GM18526 (cell line): ENCODE results near the gene ACVR1C.

Source experiments
- POLR2A ChIP-seq: IDR thresholded peaks from 3 replicates; pipeline ENCODE4 v1.6.1; 2011; ENCODE audit not compliant: insufficient read length; ENCODE audit errors: extremely low read depth

The ACVR1C gene

GRCh38 chr2:157601807-157602206, 26.9 kb downstream of the ACVR1C start:
- TF ChIP-seq POLR2A = no peak

GRCh38 chr2:157596992-157597681, 31.5 kb downstream of the ACVR1C start:
- TF ChIP-seq POLR2A = no peak

GRCh38 chr2:157593411-157593810, 35.3 kb downstream of the ACVR1C start:
- no peak for TF ChIP-seq POLR2A

- no peak for TF ChIP-seq POLR2A
Measured at GRCh38 chr2:157592948-157593347, 35.7 kb downstream of the ACVR1C start.

GRCh38 chr2:157592374-157592773, 36.3 kb downstream of the ACVR1C start:
- no peak for TF ChIP-seq POLR2A

GRCh38 chr2:157587576-157587975, 41.1 kb downstream of the ACVR1C start:
- no peak for TF ChIP-seq POLR2A

- TF ChIP-seq POLR2A = no peak
Measured at GRCh38 chr2:157574165-157574564, 54.5 kb downstream of the ACVR1C start.

GRCh38 chr2:157572725-157573124, 55.9 kb downstream of the ACVR1C start:
- no peak for TF ChIP-seq POLR2A

GRCh38 chr2:157565550-157565949, 63.1 kb downstream of the ACVR1C start:
- no peak for TF ChIP-seq POLR2A

GRCh38 chr2:157559890-157560289, 68.8 kb downstream of the ACVR1C start:
- no peak for TF ChIP-seq POLR2A

- TF ChIP-seq POLR2A = no peak
Measured at GRCh38 chr2:157559461-157559860, 69.2 kb downstream of the ACVR1C start.

GRCh38 chr2:157559061-157559460, 69.6 kb downstream of the ACVR1C start:
- TF ChIP-seq POLR2A = no peak

GRCh38 chr2:157557770-157558169, 70.9 kb downstream of the ACVR1C start:
- TF ChIP-seq POLR2A = no peak

- TF ChIP-seq POLR2A = no peak
Measured at GRCh38 chr2:157540102-157540501, 88.6 kb downstream of the ACVR1C start.

GRCh38 chr2:157538064-157538463, 90.6 kb downstream of the ACVR1C start:
- TF ChIP-seq POLR2A = no peak

GRCh38 chr2:157536815-157537214, 91.8 kb downstream of the ACVR1C start:
- no peak for TF ChIP-seq POLR2A
